Skin epidermis (tissue), 12 donors: ENCODE measurements around the gene CCNG2.
A peak's percentile ranks its signal among the peaks of the same experiment; 100 is the strongest.

Experiments
- H3K27ac ChIP-seq, 21 experiments: fragments of 200-600 bp; sonication (generic) in 11 of 21; one replicate each; pipeline ENCODE4 v1.5.0; 2020; ENCODE audit warnings: mild to moderate bottlenecking in 3 of 21, inconsistent platforms in 2 of 21, moderate library complexity in 2 of 21
- H3K4me3 ChIP-seq, 7 experiments: fragments of 200-600 bp; sonication (generic) in 2 of 7; one replicate each; pipeline ENCODE4 v1.5.0; 2020; ENCODE audit warnings: inconsistent platforms in 2 of 7, mild to moderate bottlenecking in 2 of 7, moderate library complexity in 1 of 7

The CCNG2 gene

GRCh38 chr4:77172336-77172735 lies 15.3 kb downstream of the CCNG2 start:
- Histone ChIP-seq H3K4me3 (no peak overlapping the region), H3K27ac (peak overlapping the region in 2 of 21 experiments; percentile 24 to 34)

DNA sequence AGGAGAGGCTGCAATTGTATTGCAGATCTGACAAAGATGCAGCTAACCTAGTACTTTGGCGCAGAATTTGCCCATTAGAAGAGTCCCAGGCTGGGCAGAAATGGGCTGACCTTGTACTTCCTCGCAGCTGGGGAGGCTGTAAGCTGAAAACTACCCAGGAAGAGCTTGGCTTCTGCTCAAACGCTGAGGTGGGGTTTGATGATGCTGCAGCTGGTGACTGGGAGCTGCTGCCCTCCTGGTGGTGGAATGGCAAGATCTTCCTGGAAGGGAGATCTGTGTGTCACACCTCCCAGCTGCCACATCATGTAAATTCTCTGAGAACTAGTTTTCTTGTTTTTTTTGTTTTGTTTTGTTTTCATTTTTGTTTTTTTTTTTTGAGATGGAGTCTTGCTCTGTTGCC lies 17.4 kb downstream of the CCNG2 start:
- Histone ChIP-seq H3K27ac (no peak overlapping the region), H3K4me3 (no peak overlapping the region)

DNA sequence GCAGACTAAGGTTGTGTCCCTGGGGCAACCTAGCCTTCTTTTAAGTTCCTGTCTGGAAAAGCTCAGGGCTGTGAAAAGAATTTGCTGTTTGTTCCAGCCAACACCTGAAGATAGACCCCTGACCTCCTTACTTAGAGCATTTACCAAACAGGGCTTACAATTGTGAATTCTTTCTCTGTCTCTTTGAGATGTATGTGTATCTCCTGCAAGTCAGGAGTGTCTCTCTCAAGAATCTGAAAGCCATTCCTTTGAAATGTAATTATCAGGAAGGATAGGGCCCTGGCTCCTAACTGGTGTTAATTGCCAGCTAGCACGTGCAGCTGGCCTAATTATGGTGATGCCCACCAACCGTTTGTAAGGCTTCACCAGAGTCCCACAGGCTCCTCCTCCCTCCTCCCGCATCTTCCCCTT lies 18.2 kb downstream of the CCNG2 start:
- Histone ChIP-seq H3K27ac (peak overlapping the region in 3 of 21 experiments; percentile 17 to 55 (median 23)), H3K4me3 (no peak overlapping the region)

DNA sequence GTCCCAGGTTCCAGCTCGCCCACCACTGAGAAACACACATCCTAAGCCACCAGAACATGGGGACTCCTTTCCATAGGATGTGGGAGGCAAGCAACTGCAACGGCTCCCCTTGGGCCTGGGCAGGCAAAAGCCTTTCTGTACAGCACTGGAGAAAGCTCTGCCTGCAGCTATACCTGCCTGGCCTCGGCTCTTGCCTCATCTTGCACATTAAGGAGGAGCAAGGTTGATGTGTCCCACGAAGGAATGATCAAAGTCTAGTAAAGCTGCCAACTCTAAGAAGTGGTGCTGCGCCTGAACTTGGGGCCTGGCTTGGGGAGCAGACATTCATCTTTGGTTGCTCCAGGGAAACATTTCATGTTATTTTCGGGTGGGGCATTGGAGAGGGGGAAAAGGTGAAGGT lies 19.6 kb downstream of the CCNG2 start:
- H3K27ac ChIP-seq, result peak overlapping the region in 3 of 21 experiments; percentile 26 to 43 (median 35)
- H3K4me3 ChIP-seq, result no peak overlapping the region

DNA sequence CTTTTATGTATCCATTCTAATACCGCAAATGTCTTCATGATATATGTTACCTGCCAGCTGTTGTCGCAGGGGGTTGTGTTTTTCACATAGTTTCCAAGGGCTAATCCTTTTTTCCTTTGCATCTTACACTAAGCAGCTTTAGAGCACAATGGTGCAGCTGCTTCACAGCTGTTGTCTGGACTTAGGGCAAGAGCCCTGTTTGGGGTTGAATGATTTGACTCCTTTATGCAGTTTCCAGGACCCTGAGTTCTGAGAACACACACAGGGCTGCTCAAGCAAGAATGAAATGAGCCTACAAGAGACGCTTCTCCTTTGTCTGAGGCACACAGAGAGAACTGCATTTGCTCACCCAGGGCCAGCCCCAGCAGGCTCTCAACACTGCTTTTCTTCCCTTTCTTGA lies 20.2 kb downstream of the CCNG2 start:
- H3K27ac ChIP-seq, result peak overlapping the region in 5 of 21 experiments; percentile 3 to 64 (median 9)

DNA sequence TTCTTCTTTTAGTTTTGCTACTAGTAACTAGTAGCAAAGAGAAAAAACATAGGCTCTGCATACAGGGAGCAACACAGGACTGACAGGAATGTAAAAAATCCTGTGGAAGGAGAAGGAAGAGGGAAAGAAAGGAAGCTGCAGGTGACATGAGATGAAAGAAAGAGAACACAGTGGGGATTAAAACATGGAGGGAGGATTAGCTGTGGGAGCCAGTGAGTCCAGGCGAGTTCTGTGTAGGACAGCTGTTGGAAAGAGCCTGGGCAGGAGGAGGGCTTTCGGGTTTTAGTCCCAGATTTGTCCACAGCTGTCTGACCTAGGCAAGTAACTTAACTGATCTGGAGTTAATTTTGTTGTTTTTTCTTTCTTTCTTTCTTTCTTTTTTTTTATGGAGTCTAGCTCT lies 21.6 kb downstream of the CCNG2 start:
- no peak overlapping the region for H3K27ac ChIP-seq

More for the DNA sequence above, 20.2 kb downstream of the CCNG2 start:
- no peak overlapping the region for H3K4me3 ChIP-seq

DNA sequence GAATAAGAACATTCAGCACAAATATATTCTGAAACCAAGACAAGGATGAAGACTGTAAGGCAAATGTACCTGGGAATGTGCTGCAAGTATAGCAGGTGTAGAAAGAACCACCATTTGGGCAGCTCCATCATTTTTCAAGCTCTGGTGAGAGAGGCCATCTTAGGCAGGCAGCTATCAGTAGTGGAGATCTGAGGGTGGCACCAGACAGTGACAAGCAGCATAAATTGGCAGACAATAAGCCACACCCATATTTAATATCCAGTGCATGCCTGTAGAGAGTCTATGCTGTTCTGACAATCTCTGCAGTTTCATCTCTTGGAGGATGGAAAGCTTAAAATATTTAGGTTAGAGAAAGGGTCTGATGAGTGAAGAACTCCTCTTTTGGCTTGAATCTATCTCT lies 22.5 kb downstream of the CCNG2 start:
- no peak overlapping the region for H3K27ac ChIP-seq
- H3K4me3 ChIP-seq, result no peak overlapping the region

More for the DNA sequence above, 21.6 kb downstream of the CCNG2 start:
- H3K4me3 ChIP-seq, result no peak overlapping the region

DNA sequence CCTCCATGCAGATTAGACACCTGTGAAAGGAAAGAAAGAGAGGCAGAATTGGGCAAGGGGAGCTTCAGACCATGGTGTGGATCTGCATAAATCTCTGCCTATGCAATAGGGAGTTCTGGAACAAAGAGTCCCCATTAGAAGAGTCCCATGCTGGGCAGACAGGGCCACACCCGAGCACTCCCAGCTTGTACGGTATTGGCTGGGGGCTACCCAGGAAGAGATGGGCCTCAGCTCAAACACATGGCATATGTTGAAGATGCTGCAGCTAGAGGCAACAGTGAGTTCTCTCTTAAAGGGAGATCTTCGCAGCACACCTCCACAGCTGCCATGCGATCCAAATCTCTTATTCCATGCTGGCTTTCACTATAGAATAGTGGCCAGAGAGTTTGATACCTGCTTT lies 24.7 kb downstream of the CCNG2 start:
- Histone ChIP-seq H3K4me3 (no peak overlapping the region), H3K27ac (no peak overlapping the region)

DNA sequence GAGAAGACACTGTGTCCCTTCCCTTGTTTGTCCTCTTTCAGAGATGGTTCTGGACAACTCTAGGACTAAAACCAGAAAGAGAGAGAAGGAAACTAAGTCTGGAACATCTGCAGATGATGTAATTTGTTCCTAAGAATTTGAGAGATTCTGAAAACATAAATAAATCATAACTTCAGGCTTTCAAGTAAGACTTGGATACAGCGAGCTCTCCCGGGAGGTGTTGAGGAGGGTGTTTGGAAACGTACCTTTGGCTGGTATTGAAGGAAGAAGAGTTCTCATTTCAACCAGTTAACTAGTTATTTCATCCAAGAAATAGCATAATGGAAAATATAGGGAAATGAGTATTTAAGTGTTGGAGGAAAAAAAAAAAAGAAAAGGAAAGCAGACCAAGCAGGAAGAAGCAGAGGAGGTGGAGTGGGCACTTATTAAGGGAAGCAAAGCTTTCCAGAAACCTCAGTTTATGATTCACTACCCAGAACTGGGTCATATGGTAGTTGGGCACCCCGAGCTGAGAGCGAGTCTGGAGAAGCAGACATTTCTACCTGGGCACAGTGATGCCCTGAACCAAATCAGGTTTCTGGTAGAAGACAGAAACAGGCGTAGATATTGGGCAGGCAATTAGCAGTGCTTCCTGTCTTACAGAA lies 26.9 kb downstream of the CCNG2 start:
- no peak overlapping the region for H3K27ac ChIP-seq

GRCh38 chr4:77184974-77185373 lies 28.0 kb downstream of the CCNG2 start:
- no peak overlapping the region for H3K27ac ChIP-seq

More for the DNA sequence above, 26.9 kb downstream of the CCNG2 start:
- no peak overlapping the region for H3K4me3 ChIP-seq

DNA sequence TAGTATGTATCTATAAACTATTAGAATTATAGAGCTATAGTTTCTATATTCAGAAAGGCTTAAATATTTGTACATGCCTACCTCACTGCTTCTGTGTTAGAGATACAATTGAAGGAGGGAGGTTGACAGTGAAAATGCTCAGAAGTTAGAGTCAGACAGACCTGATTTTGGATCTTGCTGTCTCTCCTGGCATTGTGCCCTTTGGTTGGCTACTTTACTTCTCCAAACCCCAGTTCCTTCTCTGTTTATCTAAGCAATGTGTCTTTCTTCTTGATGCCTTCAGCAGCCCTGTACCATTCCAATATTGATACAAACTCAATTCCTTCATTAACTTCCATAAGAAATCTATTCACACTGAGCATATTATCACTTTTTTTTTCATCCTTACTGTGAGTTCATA lies 28.7 kb downstream of the CCNG2 start:
- H3K27ac ChIP-seq, result no peak overlapping the region
- H3K4me3 ChIP-seq, result no peak overlapping the region

More at GRCh38 chr4:77184974-77185373, 28.0 kb downstream of the CCNG2 start:
- H3K4me3 ChIP-seq, result no peak overlapping the region

DNA sequence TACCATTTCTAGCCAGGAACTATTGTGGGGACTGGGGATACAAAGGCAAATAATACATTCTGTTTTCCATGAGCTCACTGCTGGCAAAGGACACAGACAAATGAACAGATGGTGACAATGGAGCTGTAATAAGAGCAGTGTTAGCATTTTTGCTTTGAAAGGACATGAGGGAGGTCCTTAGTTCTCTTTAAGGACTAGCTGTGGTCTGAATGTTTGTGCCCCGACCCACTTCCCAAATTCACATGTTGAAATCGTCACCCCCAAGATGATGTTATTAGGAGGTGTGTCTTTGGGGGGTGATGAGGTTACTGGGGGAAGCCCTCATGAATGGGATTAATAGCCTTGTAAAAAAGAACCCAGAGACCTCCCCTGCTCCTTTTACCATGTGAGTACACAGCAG lies 30.3 kb downstream of the CCNG2 start:
- no peak overlapping the region for H3K27ac ChIP-seq
- no peak overlapping the region for H3K4me3 ChIP-seq

- no peak overlapping the region for H3K27ac ChIP-seq
- no peak overlapping the region for H3K4me3 ChIP-seq
Measured at GRCh38 chr4:77188498-77189220, 31.7 kb downstream of the CCNG2 start.

DNA sequence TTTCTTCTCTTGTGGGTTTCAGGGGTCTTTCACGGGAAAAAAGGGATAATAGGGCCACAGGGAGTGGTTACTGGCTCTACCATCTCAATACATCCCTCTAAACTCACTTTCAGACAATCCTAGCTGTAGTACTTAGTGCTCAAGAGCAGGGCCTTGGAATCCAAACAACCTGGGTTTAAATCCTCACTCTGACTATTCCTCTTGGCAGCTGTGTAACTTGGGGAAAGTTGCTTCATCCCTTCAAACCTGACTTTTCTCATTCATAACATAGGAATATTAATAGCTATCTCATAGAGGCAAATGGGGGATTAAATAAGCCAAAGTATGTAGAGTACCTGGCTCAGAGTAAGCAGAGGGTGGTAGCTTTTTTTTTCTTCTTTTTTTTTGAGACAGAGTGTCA lies 32.4 kb downstream of the CCNG2 start:
- no peak overlapping the region for H3K4me3 ChIP-seq
- no peak overlapping the region for H3K27ac ChIP-seq

- Histone ChIP-seq H3K4me3 (no peak overlapping the region), H3K27ac (no peak overlapping the region)
Measured at GRCh38 chr4:77190053-77190452, 33.0 kb downstream of the CCNG2 start.

GRCh38 chr4:77193046-77193445 lies 36.0 kb downstream of the CCNG2 start:
- Histone ChIP-seq H3K4me3 (peak overlapping the region in 1 of 7 experiments; percentile 17), H3K27ac (peak overlapping the region in 3 of 21 experiments; percentile 74 to 81 (median 77))

DNA sequence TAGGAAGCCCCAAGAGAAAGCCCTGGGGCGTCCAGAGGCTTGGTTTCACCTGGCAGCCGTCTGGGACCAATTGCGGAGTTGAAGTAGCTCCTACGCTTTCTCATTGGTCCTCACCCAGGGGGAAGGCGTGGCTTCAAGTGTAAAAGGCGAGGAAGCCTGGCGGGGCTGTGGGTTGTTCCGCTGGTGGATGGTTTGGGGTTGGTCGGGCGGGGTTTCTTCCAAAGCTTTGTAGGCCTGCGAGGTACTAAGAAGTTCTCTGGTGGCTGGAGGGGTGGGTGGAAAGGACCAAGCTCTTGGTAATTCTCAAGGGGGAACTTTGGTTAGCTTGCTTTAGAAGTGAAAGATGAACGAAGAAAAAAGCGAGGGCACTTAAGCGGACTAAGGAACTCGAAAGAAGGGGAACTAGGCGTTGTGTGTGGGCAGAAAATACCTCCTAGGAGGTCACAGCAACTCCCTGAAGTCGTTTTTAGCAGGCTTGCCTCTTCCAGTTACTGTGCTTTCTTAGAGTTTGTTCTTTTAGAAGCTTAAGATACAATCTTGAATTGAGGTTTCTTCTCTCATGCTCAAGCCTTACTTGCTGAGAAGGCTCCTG lies 36.6 kb downstream of the CCNG2 start:
- Histone ChIP-seq H3K4me3 (peak overlapping the region in 2 of 7 experiments; percentile 8 to 17), H3K27ac (peak overlapping the region in 10 of 21 experiments; percentile 10 to 81 (median 60))

DNA sequence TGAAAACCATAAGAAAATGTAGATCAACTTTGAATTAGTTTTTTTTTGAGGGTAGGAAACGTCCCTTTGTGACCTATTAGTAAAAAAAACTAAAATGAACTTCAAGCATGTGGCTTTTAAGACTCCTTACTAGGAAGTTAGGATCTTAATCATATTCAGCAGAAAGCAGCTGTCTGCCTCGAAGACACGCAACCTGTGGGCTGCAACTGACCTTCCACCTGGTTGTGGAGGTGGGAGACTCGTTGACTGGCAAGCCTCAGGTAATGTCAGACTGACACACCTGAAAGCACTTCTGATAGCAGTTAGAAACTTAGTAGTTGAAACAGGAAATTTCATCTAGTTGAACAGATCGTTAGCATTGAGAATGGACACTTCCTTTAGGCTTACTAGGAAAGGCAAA lies 37.4 kb downstream of the CCNG2 start:
- H3K4me3 ChIP-seq, result no peak overlapping the region
- peak overlapping the region in 8 of 21 experiments; percentile 10 to 81 (median 70) for H3K27ac ChIP-seq

DNA sequence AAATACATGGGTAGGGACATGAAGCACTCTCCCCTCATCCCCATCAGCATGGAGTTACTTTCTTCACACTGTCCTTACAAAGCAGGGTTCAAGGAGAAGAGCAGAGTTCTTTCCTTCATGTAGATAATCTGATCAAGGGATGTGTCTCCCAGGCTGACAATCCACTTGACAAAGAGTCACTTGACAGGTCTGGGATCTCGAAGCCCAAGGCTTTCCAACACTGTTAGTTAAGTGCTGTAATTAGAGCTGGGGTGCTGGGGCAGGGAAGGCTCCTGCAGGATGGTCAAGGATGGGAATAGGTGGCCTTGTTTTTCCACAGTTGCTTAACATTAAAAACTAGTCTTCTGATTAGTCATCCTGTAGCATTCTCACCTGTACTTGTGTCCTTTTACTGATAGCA lies 38.0 kb downstream of the CCNG2 start:
- Histone ChIP-seq H3K27ac (peak overlapping the region in 1 of 21 experiments; percentile 77), H3K4me3 (no peak overlapping the region)

DNA sequence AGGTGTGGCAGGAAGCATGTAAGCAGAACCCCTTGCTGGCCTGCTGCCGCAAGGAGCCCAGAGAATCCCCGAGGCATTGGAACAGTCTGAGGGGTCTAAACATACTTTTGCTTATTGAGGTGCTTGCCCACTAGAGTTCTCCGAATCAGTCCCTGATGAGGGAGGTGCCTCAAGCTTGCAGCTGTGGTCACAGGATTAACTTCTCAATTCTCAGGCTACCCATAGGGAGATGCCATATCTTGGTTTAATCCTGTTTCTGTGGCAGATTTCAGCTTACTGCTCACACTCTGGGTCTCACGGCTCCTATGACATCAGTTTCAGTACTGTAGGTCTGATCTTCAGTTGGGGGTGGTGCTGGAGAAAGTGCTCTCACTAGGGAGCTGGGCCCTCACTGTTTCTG lies 39.9 kb downstream of the CCNG2 start:
- Histone ChIP-seq H3K4me3 (no peak overlapping the region), H3K27ac (peak overlapping the region in 2 of 21 experiments; percentile 29 to 59)

GRCh38 chr4:77197361-77197760 lies 40.4 kb downstream of the CCNG2 start:
- Histone ChIP-seq H3K27ac (peak overlapping the region in 4 of 21 experiments; percentile 7 to 59 (median 19)), H3K4me3 (no peak overlapping the region)
